Fibroblast of skin of right quadriceps (primary cell): Measurements from ENCODE around the gene CCN5.

ENCODE experiments used
- DNase-seq: peaks from one replicate; pipeline ENCODE4 v3.0.0-alpha.2; 2013

Gene CCN5

DNA sequence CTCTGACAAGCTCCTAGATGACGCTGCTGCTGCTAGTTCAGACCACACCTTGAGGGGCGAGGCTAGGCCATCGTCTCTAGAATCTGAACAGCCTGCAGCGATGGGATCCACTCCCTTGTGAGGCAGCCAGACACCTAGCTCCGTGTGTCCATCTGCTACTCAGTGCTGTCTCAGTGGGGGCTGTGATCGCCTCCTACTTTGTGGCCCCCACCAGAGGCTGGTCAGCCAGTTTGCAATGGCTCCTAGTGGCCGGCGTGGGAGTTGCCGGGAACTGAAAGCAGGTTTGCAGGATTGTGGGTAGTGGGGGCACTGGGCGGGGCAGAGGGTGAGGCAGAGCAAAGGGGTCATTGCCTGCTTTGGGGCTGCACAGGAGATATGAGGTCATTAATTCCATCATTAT is 2.8 kb downstream of the CCN5 start:
- no peak for DNase-seq

DNA sequence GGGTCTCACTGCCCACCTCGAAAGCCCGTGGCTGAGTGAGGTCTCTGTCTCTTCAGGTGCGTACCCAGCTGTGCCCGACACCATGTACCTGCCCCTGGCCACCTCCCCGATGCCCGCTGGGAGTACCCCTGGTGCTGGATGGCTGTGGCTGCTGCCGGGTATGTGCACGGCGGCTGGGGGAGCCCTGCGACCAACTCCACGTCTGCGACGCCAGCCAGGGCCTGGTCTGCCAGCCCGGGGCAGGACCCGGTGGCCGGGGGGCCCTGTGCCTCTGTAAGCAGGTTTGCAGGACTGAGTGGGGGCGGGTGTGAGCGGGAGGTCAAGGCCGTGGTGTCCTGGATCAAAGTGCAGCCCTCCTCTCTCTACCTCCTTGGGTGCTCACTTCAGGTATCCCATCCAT is 4.7 kb downstream of the CCN5 start:
- DNase-seq: no peak

DNA sequence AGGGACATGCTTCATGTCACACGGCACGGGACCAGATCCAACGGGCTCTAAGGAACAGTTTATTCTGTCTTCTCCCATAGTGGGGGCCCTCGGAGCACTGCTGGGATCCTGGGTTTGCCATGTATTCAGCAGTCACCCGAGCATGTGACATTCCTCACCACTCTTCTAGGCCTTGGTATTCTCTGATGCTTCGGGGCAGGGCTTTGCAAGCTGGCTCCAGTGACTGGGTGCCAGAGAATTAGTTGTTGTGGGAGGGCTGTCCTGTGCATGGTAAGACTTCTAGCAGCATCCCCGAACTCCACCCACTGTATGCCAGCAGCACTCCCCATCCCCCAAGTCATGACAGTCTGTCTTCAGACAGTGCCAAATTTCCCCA is 5.4 kb downstream of the CCN5 start:
- peak; percentile 77 for DNase-seq

DNA sequence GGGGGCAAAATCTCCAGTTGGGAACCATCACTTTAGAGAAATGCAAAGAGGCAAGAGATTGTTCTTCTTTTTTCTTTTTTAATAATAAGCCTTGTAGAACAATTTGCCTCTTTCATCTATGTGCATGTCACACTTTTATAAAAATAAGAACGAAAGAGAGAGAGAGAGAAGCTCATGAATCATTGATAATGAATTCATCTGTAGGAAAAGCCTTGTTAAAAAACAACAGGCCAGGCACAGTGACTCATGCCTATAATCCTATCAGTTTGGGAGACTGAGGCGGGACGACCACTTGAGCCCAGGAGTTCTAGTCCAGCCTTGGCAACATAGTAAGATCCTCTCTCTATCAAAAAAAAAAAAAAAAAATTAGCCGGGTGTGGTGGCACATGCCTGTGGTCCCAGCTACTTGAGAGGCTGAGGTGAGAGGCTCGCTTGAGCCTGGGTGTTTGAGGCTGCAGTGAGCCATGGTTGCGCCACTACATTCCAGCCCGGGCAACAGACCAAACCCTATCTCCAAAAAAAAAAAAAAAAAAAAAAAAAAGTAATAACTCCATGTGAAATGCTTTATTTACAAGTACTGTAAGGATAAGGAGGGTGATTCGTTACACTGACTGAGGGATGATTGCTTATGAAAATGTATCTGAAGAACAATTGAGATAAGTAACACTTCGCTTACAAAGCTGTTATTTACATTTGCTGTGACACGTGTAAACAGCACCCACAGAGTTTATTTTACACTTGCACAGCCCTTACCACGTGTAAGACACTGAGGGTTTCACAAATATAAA is 6.0 kb downstream of the CCN5 start:
- peak; percentile 88 for DNase-seq

DNA sequence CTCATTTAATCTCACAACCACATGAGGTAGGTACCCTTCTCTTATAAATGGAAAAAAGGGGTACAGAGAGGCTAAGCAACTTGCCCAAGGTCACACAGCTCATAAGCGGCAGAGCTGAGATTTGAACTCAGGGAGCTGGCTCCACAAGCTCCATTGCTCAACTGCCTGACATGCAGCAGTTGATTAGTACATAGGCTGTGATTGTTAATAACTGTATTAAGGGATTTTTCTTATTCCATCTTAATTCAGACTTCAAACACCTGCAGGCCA is 6.6 kb downstream of the CCN5 start:
- DNase-seq: no peak

DNA sequence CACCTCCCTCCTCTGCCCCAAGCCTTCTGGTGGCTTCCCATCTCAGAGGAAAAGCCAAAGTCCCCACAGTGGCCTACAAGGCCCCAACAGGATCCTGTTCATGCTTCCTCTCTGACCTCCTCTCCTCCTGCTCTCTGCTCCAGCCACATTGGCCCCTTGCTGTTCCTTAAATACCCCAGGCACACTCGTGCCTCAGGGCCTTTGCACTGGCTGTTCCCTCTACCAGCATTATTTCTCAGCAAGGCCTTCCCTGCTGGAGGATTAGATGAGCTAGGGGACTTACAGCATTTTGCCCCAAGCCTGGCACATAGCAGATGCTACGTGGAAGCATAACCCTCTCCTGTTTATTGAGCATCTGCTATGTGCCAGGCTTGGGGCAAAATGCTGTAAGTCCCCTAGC is 7.8 kb downstream of the CCN5 start:
- DNase-seq: no peak

DNA sequence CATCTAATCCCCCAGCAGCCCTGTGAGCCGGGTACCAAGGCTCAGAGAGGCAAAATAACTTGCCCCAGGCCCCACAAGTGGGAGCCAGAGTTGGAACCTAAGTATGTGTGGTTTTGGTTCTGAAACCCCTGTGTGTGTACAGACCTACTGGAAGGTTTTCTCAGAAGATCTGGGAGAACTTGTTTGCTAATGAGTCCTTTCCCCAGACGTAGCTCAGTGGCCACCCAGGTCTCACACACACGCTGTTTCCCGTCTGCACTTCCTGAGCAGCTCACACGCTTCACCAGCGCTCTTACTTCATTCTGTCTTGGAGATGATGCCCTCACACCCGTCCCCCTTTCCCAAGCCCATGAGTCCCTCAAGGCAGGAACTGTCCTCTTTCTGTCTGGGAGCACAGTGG is 8.2 kb downstream of the CCN5 start:
- no peak for DNase-seq

DNA sequence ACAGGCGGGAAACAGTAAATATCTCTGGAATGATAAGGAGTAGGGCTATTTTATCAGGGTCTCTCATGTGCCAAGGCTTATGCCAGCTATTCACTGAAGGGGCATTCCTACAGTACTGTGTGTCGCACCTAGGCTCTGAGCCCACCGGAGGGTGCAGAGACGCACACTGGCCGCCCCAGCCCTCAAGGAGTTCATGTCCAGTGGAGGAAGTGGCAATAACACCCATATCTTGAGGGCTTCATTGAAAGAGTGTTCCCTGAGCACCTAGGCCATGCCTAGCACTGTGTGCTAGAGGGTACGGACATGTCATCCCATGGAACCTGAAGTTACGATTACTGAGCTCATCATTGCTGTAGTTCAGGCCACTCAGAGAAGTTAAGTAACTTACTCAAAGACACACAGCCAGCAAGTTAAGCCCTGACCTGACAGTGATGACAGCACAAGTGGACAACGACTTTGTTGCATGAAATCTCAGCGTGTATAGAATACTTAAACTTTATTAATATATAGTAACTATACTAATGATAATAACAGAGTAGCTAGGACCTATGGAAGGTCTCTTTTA is 8.7 kb downstream of the CCN5 start:
- DNase-seq: no peak

DNA sequence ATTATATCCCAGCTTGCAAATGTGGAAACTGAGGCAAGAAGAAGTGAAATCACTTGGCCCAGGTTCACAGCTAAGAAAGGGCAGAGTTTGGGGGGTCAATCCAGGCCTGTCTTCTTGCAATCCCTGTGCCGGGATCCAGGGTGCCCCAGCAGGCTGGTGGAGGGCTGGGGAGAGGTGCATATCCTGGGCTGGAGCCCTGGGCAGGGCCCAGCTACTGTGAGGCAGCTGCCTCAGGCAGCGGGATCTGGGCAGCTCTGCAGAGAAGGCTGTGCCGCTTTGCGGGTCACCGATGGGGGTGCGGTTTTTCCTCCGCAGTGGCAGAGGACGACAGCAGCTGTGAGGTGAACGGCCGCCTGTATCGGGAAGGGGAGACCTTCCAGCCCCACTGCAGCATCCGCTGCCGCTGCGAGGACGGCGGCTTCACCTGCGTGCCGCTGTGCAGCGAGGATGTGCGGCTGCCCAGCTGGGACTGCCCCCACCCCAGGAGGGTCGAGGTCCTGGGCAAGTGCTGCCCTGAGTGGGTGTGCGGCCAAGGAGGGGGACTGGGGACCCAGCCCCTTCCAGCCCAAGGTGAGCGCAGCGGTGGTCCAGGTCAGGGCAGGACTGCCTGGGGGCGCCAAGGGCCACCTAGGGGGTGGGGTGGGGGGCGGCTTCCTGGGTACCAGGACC is 9.4 kb downstream of the CCN5 start:
- DNase-seq: no peak

DNA sequence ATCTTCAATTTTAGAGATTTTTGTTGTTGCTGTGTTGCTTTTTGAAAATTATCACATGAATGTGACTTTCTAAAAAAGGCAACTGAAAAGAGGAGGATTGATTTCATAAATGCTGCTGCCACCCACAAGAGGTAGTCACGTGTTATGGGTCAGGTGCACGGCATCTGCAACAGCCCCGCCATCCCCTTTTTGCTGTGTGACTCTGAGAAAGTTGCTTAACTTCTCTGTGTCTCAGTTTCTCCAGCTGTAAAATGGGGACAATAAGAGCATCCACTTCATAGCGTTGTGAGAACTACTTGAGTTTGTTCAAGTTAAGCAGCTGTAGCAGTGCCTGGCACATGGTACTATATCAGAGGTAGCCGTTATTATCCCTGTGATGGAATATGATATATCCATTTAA is 10.7 kb downstream of the CCN5 start:
- no peak for DNase-seq

DNA sequence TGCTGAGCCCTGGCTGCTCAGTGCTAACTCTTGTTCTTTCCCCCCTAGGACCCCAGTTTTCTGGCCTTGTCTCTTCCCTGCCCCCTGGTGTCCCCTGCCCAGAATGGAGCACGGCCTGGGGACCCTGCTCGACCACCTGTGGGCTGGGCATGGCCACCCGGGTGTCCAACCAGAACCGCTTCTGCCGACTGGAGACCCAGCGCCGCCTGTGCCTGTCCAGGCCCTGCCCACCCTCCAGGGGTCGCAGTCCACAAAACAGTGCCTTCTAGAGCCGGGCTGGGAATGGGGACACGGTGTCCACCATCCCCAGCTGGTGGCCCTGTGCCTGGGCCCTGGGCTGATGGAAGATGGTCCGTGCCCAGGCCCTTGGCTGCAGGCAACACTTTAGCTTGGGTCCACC is 11.9 kb downstream of the CCN5 start:
- DNase-seq: no peak

DNA sequence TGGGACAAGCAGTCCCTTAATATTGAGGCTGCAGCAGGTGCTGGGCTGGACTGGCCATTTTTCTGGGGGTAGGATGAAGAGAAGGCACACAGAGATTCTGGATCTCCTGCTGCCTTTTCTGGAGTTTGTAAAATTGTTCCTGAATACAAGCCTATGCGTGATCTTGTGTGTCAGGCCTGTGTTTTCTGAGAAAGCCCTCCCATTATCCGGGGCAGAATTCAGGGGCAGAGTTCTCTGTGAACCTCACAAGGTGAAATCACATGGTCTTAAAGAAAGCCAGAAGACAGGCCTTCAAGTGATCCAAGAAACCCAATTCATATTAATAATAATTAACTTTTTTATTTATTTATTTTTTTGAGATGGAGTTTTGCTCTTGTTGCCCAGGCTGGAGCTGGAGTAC is 12.5 kb downstream of the CCN5 start:
- DNase-seq: no peak

DNA sequence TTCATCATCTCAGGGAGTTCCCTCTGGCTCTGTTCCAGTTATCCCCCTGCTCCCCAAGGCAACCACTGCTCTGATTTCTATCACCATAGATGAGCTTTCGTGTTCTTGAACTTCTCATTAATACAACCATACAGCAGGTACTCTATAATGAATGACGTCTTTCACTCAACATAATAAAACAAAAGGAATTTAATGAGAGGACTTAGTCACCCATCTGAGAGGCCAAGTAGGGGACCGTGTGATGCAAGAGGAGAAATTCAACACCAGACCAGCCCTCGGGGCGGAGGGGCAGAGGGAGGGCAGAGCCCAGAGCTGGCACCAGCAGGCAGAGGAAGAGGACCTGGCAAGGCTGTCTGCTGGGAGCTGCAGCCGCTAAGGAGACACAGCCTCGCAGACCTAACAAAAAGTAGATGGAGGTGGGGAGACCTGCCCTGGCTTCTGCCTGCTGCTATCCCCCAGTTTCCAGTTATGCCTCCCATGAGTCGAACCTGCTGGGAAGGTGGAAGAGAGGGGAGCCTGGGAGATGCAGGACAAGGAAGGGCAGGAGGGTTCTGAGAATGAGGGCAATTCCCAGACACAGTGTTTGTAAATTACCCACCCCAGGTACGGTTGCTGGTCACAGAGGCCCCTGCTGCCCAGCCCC is 13.8 kb downstream of the CCN5 start:
- peak; percentile 87 for DNase-seq

DNA sequence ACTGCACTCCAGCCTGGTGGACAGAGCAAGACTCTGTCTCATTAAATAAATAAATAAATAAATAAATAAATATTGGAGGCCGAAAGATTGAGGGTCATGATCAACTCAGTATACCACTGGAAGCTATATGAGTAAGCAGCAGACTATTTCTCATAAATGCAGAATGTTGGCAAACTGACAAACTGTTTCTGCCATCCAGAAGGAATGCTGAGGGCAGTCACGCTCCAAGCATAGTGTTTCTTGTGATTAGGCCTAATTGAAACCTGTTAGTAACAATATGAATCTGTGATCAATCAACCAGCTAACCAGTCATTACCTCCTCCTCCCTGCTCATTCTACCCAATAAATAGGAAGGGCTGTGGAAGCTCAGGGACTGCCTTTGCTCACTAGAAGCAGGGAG is 15.3 kb downstream of the CCN5 start:
- DNase-seq: peak; percentile 97

DNA sequence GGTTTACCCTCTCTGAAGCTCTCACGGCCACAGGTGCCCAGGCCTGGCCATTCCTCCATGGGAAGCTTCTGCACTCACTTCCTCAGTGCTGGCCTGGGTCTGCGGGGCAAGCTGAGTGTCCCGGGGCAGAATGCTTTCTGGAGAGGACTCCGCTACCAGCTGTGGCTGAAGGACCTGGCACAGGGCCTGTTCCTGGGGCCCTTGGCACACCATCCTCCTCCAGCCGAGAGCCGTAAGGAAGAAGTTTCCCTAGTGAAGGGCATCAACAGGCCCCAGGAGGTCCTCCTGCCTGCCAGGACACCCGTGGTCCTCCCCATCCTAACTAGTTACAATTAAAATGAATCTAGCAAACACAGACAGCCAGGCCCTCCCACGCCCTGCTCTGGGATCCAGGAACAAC is 16.5 kb downstream of the CCN5 start:
- DNase-seq: no peak

DNA sequence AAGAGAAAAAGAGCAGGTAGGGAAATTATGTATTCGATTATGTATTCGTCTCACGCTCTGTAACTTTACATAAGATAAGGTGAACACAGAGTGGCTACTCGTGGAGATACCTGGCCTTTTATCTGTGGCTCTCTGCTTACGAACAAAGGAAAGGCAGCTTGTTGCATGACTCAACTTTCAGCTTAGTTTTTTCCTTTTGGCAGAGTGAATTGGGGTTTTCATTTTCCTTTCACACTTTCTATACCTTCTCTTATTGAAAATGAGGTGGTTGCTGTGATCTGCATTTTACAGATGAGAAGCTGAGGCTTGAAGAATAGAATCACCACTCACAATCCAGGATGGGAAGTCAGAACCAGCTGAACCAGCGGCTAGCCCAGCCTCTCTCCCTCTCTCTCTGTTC is 17.2 kb downstream of the CCN5 start:
- no peak for DNase-seq

DNA sequence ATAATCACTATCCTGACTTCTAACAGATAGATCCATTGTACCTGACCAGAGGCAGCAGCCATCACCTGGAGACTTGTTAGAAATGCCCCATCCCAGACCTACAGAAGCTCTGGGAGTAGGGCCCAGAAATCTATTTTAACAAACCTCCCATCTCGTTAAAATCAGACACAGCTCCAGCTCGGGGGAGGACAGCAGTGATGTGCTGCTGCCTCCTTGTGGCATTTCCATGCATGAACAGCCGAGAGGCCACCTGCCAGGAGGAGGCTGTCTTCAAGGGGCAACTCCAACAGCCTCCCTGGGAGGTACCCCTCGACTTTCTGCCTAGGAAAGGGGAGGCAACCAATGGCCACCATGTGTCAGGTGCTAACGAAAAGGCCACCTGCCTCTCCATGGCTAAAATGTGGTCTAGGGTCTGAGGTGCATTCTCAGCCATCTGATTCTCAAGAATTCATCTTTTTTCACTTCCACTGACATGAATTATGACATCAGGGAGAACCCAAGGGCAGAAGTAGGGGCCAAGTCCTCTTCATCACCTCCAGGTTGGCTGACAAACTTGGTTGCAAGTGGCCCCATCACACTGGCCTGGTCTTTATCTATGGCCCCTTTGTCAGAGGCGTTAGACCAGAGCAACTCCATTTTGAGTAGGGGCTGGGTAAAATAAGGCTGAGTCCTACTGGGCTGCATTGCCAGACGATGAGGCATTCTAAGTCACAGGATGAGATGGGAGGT is 18.3 kb downstream of the CCN5 start:
- DNase-seq: peak; percentile 67

DNA sequence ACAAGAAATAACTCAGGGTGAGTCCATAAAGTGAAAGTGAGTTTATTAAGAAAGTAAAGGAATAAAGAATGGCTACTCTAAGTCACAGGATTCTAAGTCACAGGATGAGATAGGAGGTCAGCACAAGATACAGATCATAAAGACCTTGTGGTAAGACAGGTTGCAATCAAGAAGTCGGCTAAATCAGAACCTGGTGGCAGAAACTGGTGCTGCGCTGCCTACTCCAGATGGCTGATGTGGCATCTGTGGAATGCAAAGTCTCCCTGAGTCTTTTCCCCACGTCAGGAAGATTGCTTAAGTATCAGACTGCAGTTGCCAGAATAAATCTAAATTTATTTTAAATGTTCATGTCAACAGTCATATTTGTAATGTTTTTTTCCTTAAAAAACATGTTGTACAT is 19.8 kb downstream of the CCN5 start:
- peak; percentile 75 for DNase-seq

DNA sequence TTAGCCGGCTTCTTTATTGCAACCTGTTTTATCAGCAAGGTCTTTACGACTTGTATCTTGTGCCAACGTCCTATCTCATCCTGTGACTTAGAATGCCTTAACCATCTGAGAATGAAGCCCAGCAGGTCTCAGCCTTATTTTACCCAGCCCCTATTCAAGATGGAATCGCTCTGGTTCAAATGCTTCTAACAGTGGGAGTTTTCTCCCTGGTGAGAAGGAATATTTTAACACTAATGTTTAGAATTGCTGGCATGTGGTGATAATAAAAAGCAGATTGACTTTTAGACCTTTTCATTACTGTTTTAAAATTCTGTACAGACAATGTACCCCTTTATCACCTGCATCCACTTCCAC is 20.6 kb downstream of the CCN5 start:
- DNase-seq: no peak

DNA sequence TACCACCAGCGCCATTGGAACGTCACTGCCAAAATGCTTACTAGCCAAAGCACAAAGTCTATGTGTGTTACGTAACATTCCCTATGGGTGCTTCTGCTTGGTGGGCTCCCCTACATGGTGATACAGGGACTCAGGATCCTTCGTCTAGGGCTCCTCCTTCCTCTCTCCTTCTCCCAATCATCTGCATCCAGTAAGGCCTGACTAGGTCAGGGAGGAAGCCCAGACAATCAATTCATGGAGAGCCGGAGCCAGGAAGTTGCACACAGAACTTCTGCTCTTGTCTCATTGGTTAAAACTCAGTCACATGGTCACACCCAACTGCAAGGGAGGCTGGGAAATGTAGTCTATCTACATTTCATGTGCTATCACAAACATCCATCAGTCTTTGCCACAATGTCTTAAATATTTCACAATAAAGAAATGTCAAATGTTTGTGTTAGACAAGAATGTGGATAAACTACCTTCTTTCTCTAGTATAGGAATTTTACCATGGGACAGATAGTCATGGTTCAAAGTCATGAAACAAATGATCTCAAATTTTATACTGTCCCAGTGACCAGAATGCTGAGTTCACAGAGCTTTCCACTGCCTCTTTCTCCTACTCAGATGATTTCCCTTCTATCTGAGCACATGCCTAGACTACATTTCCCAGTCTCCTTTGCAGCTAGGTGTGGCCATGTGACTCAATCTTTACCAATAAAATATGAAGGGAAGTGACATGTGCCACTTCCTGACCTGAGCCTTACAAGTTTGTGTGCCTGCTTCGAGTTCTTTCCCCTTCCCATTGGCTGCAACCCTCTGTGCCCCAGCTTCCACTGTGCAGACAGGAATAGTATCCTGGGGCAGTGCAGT is 21.2 kb downstream of the CCN5 start:
- peak; percentile 91 for DNase-seq

DNA sequence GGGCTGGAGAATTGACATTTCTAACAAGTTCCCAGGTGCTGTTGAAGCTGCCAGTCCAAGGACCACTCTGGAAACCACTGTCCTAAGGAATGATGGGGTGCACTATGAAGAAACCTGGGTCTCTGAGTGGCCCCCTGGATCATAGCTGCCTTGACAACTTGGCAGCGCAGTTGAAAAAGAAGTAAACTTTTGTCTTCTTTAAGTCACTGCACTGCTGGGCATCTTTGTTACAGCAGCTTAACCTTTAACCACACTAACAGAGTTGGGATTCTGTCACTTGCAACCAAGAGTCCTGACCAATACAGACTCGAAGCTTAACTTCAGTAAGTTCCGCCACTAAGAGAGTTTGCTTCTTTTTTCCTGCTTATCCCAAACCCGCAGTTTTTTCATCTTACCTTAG is 21.9 kb downstream of the CCN5 start:
- no peak for DNase-seq

DNA sequence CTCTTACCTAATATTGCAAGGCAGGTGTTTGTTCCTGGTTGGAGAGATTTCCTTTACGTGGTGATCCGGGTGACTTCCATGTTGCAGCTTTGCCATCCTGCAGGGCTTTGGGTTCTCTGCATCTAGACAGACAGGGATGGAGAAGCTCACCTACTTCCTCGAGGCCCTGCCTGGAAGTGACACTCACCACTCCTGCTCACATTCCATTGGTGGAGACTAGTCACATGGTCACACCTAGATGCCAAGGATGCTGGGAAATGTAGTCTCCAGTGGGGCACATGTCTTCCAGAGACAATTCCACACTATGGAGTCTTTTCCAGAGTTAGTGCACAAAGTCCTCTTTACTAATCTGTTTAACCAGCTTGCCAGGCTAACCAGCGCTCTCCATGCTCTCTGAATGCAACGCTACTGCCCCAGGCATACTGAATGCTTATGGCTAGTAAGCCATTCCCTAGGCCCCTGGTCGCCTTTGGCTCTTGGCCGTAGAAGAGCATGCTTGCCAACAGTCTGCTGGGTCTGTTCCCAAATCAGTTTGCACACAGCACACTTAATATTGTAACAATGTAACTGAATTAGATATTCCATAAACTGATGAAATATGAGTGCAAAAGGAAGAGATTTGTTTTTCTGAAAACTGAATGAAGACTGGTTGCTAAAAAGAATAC is 23.8 kb downstream of the CCN5 start:
- DNase-seq: peak; percentile 71
